ENCODE data around the gene EID3. TPM values are rescaled to one million over a fixed set of nuclear protein-coding genes. Genes with fewer than 3 reads are reported as not detected.

Gene EID3
- total and polyA plus RNA-seq, 2 of the 8 experiments (the other 6 are each of a cell fraction or from before 2014, with no cell fraction given): 1.2 to 2.8 TPM

DNA sequence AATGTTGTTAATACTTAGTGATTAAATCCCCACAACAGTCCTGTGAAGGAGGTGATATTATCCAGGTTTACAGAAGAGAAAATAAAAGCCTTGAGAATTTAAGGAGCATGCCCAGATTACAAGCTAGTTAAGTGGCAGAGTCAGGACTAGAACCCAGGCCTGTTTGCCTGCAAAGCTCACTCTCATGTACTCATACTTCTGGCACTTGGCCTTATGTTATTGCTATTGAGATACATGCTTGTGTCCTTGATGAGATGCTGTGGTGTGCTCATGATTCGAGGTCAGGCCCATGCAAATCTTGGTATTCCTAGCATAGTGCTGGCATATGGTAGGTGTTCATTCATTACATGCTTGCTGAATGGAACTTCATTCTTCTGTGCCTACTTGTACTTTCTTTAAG lies 7.6 kb upstream of the EID3 start:
- Histone ChIP-seq H2BK5ac (ENCODE audit: low read depth, low read length) (no peak overlapping the region), H2BK20ac (ENCODE audit: low read length) (no peak overlapping the region), H2AK5ac (ENCODE audit: low read depth, low read length) (no peak overlapping the region), H3K79me2 (ENCODE audit: control insufficient read depth in 1 of 2, insufficient read depth in 2 of 2, low read length in 2 of 2) (peaks cover 15 to 80% of the 10 kb centered on the region in 2 experiments), H3K18ac (ENCODE audit: extremely low read depth, low read length) (no peak overlapping the region), H4K91ac (replicated peaks; ENCODE audit: insufficient read length, low read length) (no peak overlapping the region), H2AFZ (ENCODE audit: low read length) (no peak overlapping the region), H3K9ac (replicated peaks in 1 of 4; ENCODE audit: extremely low read depth in 1 of 4, low read depth in 3 of 4, low read length in 3 of 4) (no peak overlapping the region), H3K4me3 (ENCODE audit: extremely low read depth in 1 of 4, insufficient read depth in 2 of 4, low read depth in 3 of 4, low read length in 4 of 4) (no peak overlapping the region), H3K4me2 (ENCODE audit: insufficient read depth in 1 of 2, low read depth in 2 of 2, low read length in 2 of 2) (no peak overlapping the region), H3K23ac (ENCODE audit: insufficient read length) (no peak overlapping the region), H3K56ac (replicated peaks; ENCODE audit: insufficient read length, low read depth, low read length) (no peak overlapping the region), H2BK15ac (ENCODE audit: low read length) (no peak overlapping the region), H3K4ac (replicated peaks; ENCODE audit: insufficient read length, low read depth, low read length) (no peak overlapping the region), H3K79me1 (ENCODE audit: low read depth, low read length) (peaks cover 3% of the 10 kb centered on the region), H3K9me3 (ENCODE audit: insufficient read depth in 2 of 2, low read depth in 1 of 2, low read length in 1 of 2) (no peaks in the 10 kb centered on the region), H3K36me3 (ENCODE audit: control insufficient read depth in 2 of 4, insufficient read depth in 4 of 4, low read length in 3 of 4) (peaks cover 4 to 36% (median 10%) of the 10 kb centered on the region in 4 experiments; a peak in 7 of 8 replicates), H3K4me1 (replicated peaks in 1 of 4; ENCODE audit: control insufficient read depth in 3 of 4, insufficient read depth in 4 of 4, low read length in 3 of 4) (peaks cover 0 to 5% (median 1%) of the 10 kb centered on the region in 4 experiments; a peak in 4 of 7 replicates), H2BK120ac (replicated peaks; ENCODE audit: low read depth, low read length) (no peak overlapping the region), H3K27me3 (replicated peaks in 1 of 4; ENCODE audit: control insufficient read depth in 3 of 4, extremely low read depth in 1 of 4, insufficient read depth in 3 of 4, low read length in 3 of 4) (no peaks in the 10 kb centered on the region), H3K14ac (ENCODE audit: insufficient read length) (no peak overlapping the region), H3K23me2 (ENCODE audit: low read depth, low read length) (no peaks in the 10 kb centered on the region; the same call in 1 of the 2 replicates), H3K27ac (ENCODE audit: low read depth, low read length) (no peak overlapping the region), H4K8ac (ENCODE audit: extremely low read depth, insufficient read depth, low read length) (no peak overlapping the region), H4K20me1 (replicated peaks in 1 of 2; ENCODE audit: control insufficient read depth in 1 of 2, insufficient read depth in 2 of 2, low read length in 2 of 2) (peaks cover 8 to 20% of the 10 kb centered on the region in 2 experiments), H2BK12ac (ENCODE audit: low read depth, low read length) (no peak overlapping the region), H4K5ac (ENCODE audit: insufficient read length, low read depth, low read length) (no peak overlapping the region)
- TF ChIP-seq RFX5 (IDR thresholded peaks at IDR 0.05; ENCODE audit: borderline replicate concordance, low read depth, low read length) (no peak), POLR2AphosphoS5 (IDR thresholded peaks at IDR 0.05; ENCODE audit: low read depth, low read length) (0 out of 2 replicates have a peak, but pooled peaks have one; percentile 30), TAF1 (IDR thresholded peaks at IDR 0.05; ENCODE audit: low read depth, low read length) (no peak)
- no peak for FAIRE-seq
- POLR2A ChIA-PET (ENCODE audit: partially characterized antibody): interaction anchor here (1.0 to 2.0 kb wide), 3 partner anchors 10 to 80 kb away, joined by 3 to 5 read pairs (median 4); no protein-coding TSS in a partner anchor
- CTCF ChIA-PET (ENCODE audit: partially characterized antibody): interaction anchor here (1.2 to 9.9 kb wide), 9 partner anchors 16 to 94 kb away, joined by 4 to 75 read pairs (median 5); no protein-coding TSS in a partner anchor
- WGBS, 2 experiments (ENCODE audit: extremely low coverage in 1 of 2, insufficient coverage in 1 of 2, insufficient read length in 1 of 2, insufficient replicate concordance in 2 of 2, low coverage in 1 of 2, low lambda C conversion rate in 2 of 2, missing lambda C conversion rate in 1 of 2): 96% methylated on average over 1 of the region's 1 CpG; no CpG with 5 or more reads in 1 of the 2 experiments
- DNase-seq (ENCODE audit: low read depth in 1 of 2, low spot score in 2 of 2): no peak
